HEK293 (cell line): ENCODE measurements around the gene HIRIP3.

Source experiments
- CTCF ChIA-PET: fragments of 350-600 bp; formaldehyde crosslinking; extraction: SDS; loops from one replicate; lab custom pipeline; 2021; ENCODE audit warnings: antibody characterized with exemption; lab: Yijun Ruan, JAX
- POLR2A ChIA-PET: fragments of 300-600 bp; formaldehyde crosslinking; extraction: SDS; loops from one replicate; lab custom pipeline; 2020; ENCODE audit warnings: antibody characterized with exemption, inconsistent platforms; lab: Yijun Ruan, JAX
- H3K27ac ChIP-seq: fragments of 200-500 bp; sonication (Bioruptor generic); 2 replicates; pipeline ENCODE4 v1.5.1; 2014; ENCODE audit warnings: low read depth, low read length, control low read depth, inconsistent platforms; ENCODE audit errors: extremely low read depth
- H3K36me3 ChIP-seq, 2 experiments: fragments of 200-500 bp in 1 of 2; sonication (Bioruptor generic) in 1 of 2; 1 replicate in 1 of 2; 2 replicates in 1 of 2; pipeline ENCODE4 v1.5.1; 2014 to 2017; ENCODE audit warnings: inconsistent platforms in 2 of 2, low read length in 2 of 2; ENCODE audit not compliant: control insufficient read depth in 2 of 2, insufficient read depth in 1 of 2
- H3K4me1 ChIP-seq: fragments of 200-500 bp; sonication (Bioruptor generic); 2 replicates; pipeline ENCODE4 v1.5.1; 2014; ENCODE audit warnings: mild to moderate bottlenecking, low read length, inconsistent platforms; ENCODE audit not compliant: control insufficient read depth, insufficient read depth
- H3K4me3 ChIP-seq: 2 replicates; pipeline ENCODE4 v1.5.1; 2011; ENCODE audit warnings: low read depth, mild to moderate bottlenecking, control low read depth, low read length, moderate library complexity
- H3K9me3 ChIP-seq: fragments of 200-500 bp; sonication (Bioruptor generic); 2 replicates; pipeline ENCODE4 v1.5.1; 2014; ENCODE audit warnings: low read depth, low read length, inconsistent platforms; ENCODE audit not compliant: control insufficient read depth, insufficient read depth
- KLF10 ChIP-seq: fragments of 450-650 bp; IDR thresholded peaks from 2 replicates; pipeline ENCODE4 v1.5.1; 2018; ENCODE audit warnings: missing biosample characterization, mild to moderate bottlenecking, missing genetic modification characterization
- ZNF16 ChIP-seq: fragments of 450-650 bp; formaldehyde crosslinking; IDR thresholded peaks from 2 replicates; pipeline ENCODE4 v1.5.1; 2016; ENCODE audit warnings: low read depth, missing biosample characterization, missing genetic modification characterization
- ZNF266 ChIP-seq: fragments of 450-650 bp; formaldehyde crosslinking; IDR thresholded peaks from 2 replicates; pipeline ENCODE4 v1.5.1; 2016; ENCODE audit warnings: missing biosample characterization, missing genetic modification characterization, low read depth
- ZNF341 ChIP-seq: fragments of 450-650 bp; formaldehyde crosslinking; IDR thresholded peaks from 2 replicates; pipeline ENCODE4; 2016; ENCODE audit warnings: low read depth, missing biosample characterization, missing genetic modification characterization
- ZNF629 ChIP-seq: fragments of 450-650 bp; formaldehyde crosslinking; IDR thresholded peaks from 2 replicates; pipeline ENCODE4 v1.5.1; 2017; ENCODE audit warnings: missing biosample characterization, missing genetic modification characterization
- TF ChIP-seq, protein P1 (sequence below): fragments of 450-650 bp; formaldehyde crosslinking; IDR thresholded peaks from 2 replicates; pipeline ENCODE4 v1.5.1; 2016; ENCODE audit warnings: missing biosample characterization, missing genetic modification characterization
- TF ChIP-seq, protein P2 (sequence below): fragments of 450-650 bp; formaldehyde crosslinking; optimal IDR thresholded peaks from 2 replicates; pipeline ENCODE3; 2016; ENCODE audit warnings: missing biosample characterization, mild to moderate bottlenecking, missing genetic modification characterization
- TF ChIP-seq, protein P3 (sequence below): fragments of 450-650 bp; formaldehyde crosslinking; IDR thresholded peaks from 2 replicates; pipeline ENCODE4 v1.5.1; 2016; ENCODE audit warnings: missing biosample characterization, missing genetic modification characterization
- TF ChIP-seq, protein P4 (sequence below): IDR thresholded peaks from 2 replicates; pipeline ENCODE4 v1.6.1; 2011; ENCODE audit warnings: mild to moderate bottlenecking, low read depth, low read length, borderline replicate concordance
- TF ChIP-seq, protein P5 (sequence below): fragments of 450-650 bp; formaldehyde crosslinking; IDR thresholded peaks from 2 replicates; pipeline ENCODE4 v1.5.1; 2016; ENCODE audit warnings: missing biosample characterization, missing genetic modification characterization

HIRIP3 gene

DNA sequence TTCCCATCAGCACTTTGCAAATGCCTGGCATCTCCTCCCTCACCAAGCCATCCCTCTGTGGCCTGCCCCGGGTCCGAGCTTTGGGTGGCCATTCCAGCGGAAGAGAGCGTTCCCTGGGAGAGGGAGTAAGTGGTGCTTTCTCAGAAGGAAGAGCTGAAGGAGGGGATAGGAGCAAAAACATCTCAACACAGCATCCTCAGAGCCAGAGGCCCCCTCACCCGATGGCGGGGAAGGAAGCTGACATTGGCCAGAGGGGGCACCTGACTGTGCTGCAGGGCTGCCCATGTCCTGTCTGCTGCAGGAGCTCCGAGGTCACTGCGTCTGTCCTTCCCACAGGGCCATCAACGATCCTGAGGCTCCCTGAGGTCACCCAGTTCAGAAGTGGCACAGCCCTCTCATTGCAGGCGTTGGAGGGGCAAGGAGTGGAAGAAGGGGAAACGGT lies 36.1 kb upstream of the HIRIP3 start:
- Histone ChIP-seq H3K4me1 (no peaks in the 10 kb centered on the region), H3K36me3 (no peaks in the 10 kb centered on the region), H3K9me3 (no peaks in the 10 kb centered on the region), H3K27ac (no peak overlapping the region), H3K4me3 (no peak overlapping the region)
- CTCF ChIA-PET, result interaction anchor here (0.6 to 2.3 kb wide), 50 partner anchors 8 to 1151 kb away, joined by 3 to 34 read pairs (median 4); partner anchors contain the start of genes ALDOA, C16orf92, HIRIP3 and HSD3B7
- POLR2A ChIA-PET, result interaction anchor here (1.1 to 1.5 kb wide), 5 partner anchors 36 to 241 kb away, joined by 3 to 8 read pairs (median 4); partner anchors contain the start of genes HIRIP3, KIF22, PAGR1 and TAOK2
- TF ChIP-seq, protein P1, sequence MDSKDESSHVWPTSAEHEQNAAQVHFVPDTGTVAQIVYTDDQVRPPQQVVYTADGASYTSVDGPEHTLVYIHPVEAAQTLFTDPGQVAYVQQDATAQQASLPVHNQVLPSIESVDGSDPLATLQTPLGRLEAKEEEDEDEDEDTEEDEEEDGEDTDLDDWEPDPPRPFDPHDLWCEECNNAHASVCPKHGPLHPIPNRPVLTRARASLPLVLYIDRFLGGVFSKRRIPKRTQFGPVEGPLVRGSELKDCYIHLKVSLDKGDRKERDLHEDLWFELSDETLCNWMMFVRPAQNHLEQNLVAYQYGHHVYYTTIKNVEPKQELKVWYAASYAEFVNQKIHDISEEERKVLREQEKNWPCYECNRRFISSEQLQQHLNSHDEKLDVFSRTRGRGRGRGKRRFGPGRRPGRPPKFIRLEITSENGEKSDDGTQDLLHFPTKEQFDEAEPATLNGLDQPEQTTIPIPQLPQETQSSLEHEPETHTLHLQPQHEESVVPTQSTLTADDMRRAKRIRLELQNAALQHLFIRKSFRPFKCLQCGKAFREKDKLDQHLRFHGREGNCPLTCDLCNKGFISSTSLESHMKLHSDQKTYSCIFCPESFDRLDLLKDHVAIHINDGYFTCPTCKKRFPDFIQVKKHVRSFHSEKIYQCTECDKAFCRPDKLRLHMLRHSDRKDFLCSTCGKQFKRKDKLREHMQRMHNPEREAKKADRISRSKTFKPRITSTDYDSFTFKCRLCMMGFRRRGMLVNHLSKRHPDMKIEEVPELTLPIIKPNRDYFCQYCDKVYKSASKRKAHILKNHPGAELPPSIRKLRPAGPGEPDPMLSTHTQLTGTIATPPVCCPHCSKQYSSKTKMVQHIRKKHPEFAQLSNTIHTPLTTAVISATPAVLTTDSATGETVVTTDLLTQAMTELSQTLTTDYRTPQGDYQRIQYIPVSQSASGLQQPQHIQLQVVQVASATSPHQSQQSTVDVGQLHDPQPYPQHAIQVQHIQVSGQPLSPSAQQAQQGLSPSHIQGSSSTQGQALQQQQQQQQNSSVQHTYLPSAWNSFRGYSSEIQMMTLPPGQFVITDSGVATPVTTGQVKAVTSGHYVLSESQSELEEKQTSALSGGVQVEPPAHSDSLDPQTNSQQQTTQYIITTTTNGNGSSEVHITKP (tag by site-specific recombination), result peak; percentile 4; the same call in 1 of the 2 replicates
- TF ChIP-seq KLF10, result no peak
- TF ChIP-seq, protein P2, sequence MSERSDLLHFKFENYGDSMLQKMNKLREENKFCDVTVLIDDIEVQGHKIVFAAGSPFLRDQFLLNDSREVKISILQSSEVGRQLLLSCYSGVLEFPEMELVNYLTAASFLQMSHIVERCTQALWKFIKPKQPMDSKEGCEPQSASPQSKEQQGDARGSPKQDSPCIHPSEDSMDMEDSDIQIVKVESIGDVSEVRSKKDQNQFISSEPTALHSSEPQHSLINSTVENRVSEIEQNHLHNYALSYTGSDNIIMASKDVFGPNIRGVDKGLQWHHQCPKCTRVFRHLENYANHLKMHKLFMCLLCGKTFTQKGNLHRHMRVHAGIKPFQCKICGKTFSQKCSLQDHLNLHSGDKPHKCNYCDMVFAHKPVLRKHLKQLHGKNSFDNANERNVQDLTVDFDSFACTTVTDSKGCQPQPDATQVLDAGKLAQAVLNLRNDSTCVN (tag by site-specific recombination), result peak; percentile 2

DNA sequence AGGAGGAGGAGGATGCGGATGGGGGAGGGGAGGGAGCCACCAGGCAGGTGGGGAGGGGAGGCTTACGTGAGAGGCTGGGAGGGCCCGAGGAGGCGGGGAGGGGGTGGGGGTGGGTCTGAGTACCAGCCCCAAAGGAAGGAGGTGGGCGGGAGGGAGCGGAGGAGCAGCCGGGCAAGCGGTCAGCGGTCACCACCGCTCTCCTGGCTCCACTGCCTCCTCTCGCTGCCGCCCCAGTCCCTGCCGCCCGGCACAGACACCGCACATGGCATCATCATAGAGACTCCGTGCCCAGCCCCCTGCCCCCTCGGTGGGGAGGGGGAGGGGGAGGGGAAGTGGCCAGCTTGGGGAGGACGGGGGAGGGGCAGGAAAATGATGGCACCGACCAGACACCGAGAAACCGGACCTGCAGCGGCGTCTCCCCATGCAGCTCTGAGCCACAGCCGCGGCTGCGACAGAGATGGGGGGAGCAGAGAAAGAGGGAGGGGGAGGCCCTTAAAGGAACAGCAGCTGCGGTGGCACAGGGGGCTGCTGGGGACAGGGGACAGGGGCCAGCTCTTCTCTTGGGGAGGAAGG lies 35.5 kb upstream of the HIRIP3 start, which contains the start of gene TLCD3B:
TSS of gene TLCD3B (minus strand) at position 431 of the 573 bp plus-strand sequence. CDS start 744 bp downstream, outside the sequence.
- no peaks in the 10 kb centered on the region for H3K4me1 ChIP-seq
- no peaks in the 10 kb centered on the region for H3K9me3 ChIP-seq
- CTCF ChIA-PET, result interaction anchor here (0.6 to 2.3 kb wide), 22 partner anchors 8 to 955 kb away, joined by 3 to 34 read pairs (median 5); partner anchors contain the start of genes ALDOA, C16orf92, HSD3B7 and KCTD13
- TF ChIP-seq ZNF629 (tag by site-specific recombination) (no peak), ZNF16 (tag by site-specific recombination) (no peak), ZNF266 (tag by site-specific recombination) (no peak), ZNF341 (tag by site-specific recombination) (peak; percentile 65)
- TF ChIP-seq, protein P3, sequence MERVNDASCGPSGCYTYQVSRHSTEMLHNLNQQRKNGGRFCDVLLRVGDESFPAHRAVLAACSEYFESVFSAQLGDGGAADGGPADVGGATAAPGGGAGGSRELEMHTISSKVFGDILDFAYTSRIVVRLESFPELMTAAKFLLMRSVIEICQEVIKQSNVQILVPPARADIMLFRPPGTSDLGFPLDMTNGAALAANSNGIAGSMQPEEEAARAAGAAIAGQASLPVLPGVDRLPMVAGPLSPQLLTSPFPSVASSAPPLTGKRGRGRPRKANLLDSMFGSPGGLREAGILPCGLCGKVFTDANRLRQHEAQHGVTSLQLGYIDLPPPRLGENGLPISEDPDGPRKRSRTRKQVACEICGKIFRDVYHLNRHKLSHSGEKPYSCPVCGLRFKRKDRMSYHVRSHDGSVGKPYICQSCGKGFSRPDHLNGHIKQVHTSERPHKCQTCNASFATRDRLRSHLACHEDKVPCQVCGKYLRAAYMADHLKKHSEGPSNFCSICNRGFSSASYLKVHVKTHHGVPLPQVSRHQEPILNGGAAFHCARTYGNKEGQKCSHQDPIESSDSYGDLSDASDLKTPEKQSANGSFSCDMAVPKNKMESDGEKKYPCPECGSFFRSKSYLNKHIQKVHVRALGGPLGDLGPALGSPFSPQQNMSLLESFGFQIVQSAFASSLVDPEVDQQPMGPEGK (tag by site-specific recombination), result peak; percentile 43; the same call in 1 of the 2 replicates
- TF ChIP-seq, protein P4, sequence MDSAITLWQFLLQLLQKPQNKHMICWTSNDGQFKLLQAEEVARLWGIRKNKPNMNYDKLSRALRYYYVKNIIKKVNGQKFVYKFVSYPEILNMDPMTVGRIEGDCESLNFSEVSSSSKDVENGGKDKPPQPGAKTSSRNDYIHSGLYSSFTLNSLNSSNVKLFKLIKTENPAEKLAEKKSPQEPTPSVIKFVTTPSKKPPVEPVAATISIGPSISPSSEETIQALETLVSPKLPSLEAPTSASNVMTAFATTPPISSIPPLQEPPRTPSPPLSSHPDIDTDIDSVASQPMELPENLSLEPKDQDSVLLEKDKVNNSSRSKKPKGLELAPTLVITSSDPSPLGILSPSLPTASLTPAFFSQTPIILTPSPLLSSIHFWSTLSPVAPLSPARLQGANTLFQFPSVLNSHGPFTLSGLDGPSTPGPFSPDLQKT, result no peak
- TF ChIP-seq, protein P5, sequence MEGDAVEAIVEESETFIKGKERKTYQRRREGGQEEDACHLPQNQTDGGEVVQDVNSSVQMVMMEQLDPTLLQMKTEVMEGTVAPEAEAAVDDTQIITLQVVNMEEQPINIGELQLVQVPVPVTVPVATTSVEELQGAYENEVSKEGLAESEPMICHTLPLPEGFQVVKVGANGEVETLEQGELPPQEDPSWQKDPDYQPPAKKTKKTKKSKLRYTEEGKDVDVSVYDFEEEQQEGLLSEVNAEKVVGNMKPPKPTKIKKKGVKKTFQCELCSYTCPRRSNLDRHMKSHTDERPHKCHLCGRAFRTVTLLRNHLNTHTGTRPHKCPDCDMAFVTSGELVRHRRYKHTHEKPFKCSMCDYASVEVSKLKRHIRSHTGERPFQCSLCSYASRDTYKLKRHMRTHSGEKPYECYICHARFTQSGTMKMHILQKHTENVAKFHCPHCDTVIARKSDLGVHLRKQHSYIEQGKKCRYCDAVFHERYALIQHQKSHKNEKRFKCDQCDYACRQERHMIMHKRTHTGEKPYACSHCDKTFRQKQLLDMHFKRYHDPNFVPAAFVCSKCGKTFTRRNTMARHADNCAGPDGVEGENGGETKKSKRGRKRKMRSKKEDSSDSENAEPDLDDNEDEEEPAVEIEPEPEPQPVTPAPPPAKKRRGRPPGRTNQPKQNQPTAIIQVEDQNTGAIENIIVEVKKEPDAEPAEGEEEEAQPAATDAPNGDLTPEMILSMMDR (tag by site-specific recombination), result no peak
- TF ChIP-seq, all 188 proteins: peak for 2
- H3K4me3 ChIP-seq, result peak within 1 kb of the TSS; percentile 9; the same call in 1 of the 2 replicates
- no peak within 1 kb of the TSS for H3K27ac ChIP-seq
- POLR2A ChIA-PET, result interaction anchor here (1.3 to 1.5 kb wide), 2 partner anchors 57 to 241 kb away, joined by 5 to 8 read pairs; partner anchors contain the start of genes KIF22 and TAOK2
- no peaks in the 10 kb centered on the region for H3K36me3 ChIP-seq
